PC-9 (cell line): ENCODE results near the gene EPB41L4B. TPM values are rescaled to one million over a fixed set of nuclear protein-coding genes. Genes with fewer than 3 reads are reported as not detected.

Experiments used
- BruUV-seq: library from RNA; stranded (reverse); fragments of 400-500 nt; replicated peaks from 2 replicates; lab custom pipeline; 2021; lab: Mats Ljungman, UMichigan
- CTCF ChIA-PET: fragments of 300-600 bp; sonication (Branson Sonifier 250); formaldehyde crosslinking; loops from one replicate; lab custom pipeline; 2022; ENCODE audit warnings: antibody characterized with exemption; lab: Charles Lee
- POLR2A ChIA-PET: fragments of 300-600 bp; sonication (Branson Sonifier 250); formaldehyde crosslinking; loops from one replicate; lab custom pipeline; 2022; ENCODE audit warnings: antibody characterized with exemption; ENCODE audit not compliant: unreplicated experiment; lab: Charles Lee
- DNase-seq, 2 experiments: peaks; one replicate each; pipeline versions ENCODE4 v3.0.0 to v3.0.0-alpha.2; 2015 to 2022; ENCODE audit warnings: mixed read lengths in 1 of 2
- H2AFZ ChIP-seq: fragments of 200-600 bp; sonication (generic); 2 replicates; pipeline ENCODE4 v1.8.1; 2017; ENCODE audit warnings: antibody characterized with exemption
- H3F3A ChIP-seq: fragments of 200-600 bp; sonication (generic); 2 replicates; pipeline ENCODE4 v1.8.1; 2017; ENCODE audit warnings: antibody characterized with exemption, mild to moderate bottlenecking, low read depth; ENCODE audit not compliant: insufficient read depth
- H3K27ac ChIP-seq: fragments of 200-600 bp; sonication (generic); 2 replicates; pipeline ENCODE4 v1.6.1; 2016; ENCODE audit warnings: mixed run types
- H3K27me3 ChIP-seq: fragments of 200-600 bp; sonication (generic); 2 replicates; pipeline ENCODE4 v1.6.1; 2016; ENCODE audit warnings: low read depth, mixed run types; ENCODE audit not compliant: insufficient read depth
- H3K36me3 ChIP-seq: fragments of 200-600 bp; sonication (generic); 2 replicates; pipeline ENCODE4 v1.6.1; 2016; ENCODE audit warnings: low read depth, mixed run types
- H3K4me1 ChIP-seq: fragments of 200-600 bp; sonication (generic); replicated peaks from 2 replicates; pipeline ENCODE4 v1.6.1; 2016; ENCODE audit warnings: mixed run types; ENCODE audit not compliant: insufficient read depth
- H3K4me2 ChIP-seq: fragments of 200-600 bp; sonication (generic); 2 replicates; pipeline ENCODE4 v1.6.1; 2017; ENCODE audit warnings: mixed run types
- H3K4me3 ChIP-seq: fragments of 200-600 bp; sonication (generic); 2 replicates; pipeline ENCODE4 v1.6.1; 2016; ENCODE audit warnings: mixed run types
- H3K79me2 ChIP-seq: fragments of 200-600 bp; sonication (generic); 2 replicates; pipeline ENCODE4 v1.6.1; 2017; ENCODE audit warnings: low read depth, mixed run types
- H3K9me2 ChIP-seq: fragments of 200-600 bp; sonication (generic); 2 replicates; pipeline ENCODE4 v1.8.1; 2017; ENCODE audit warnings: mild to moderate bottlenecking; ENCODE audit not compliant: insufficient read depth
- H3K9me3 ChIP-seq: fragments of 200-600 bp; sonication (generic); 2 replicates; pipeline ENCODE4 v1.8.1; 2016; ENCODE audit warnings: low read depth; ENCODE audit not compliant: insufficient read depth
- H4K20me1 ChIP-seq: fragments of 200-600 bp; sonication (generic); 2 replicates; pipeline ENCODE4 v1.8.1; 2017; ENCODE audit not compliant: insufficient read depth
- CTCF ChIP-seq: fragments of 200-600 bp; sonication (generic); conservative IDR thresholded peaks from 2 replicates; pipeline ENCODE4 v1.6.1; 2017; ENCODE audit warnings: mixed run types, antibody characterized with exemption, mild to moderate bottlenecking, moderate library complexity
- EZH2 ChIP-seq: fragments of 200-600 bp; sonication (generic); IDR thresholded peaks from 2 replicates; pipeline ENCODE4 v1.8.0; 2017; ENCODE audit warnings: antibody characterized with exemption, low read depth
- intact Hi-C: fragments of 100-400 bp; cut with micrococcal nuclease; formaldehyde crosslinking; loops from one replicate; pipeline ENCODE4 v1.10.0; 2022; ENCODE audit not compliant: unreplicated experiment
- total RNA-seq: library from RNA; stranded (reverse); gene quantifications from 2 replicates; pipeline ENCODE4 v1.2.3, GENCODE V29; 2021

The EPB41L4B gene
- total RNA-seq, 1 experiment from 2014 or later: 4.2 TPM

DNA sequence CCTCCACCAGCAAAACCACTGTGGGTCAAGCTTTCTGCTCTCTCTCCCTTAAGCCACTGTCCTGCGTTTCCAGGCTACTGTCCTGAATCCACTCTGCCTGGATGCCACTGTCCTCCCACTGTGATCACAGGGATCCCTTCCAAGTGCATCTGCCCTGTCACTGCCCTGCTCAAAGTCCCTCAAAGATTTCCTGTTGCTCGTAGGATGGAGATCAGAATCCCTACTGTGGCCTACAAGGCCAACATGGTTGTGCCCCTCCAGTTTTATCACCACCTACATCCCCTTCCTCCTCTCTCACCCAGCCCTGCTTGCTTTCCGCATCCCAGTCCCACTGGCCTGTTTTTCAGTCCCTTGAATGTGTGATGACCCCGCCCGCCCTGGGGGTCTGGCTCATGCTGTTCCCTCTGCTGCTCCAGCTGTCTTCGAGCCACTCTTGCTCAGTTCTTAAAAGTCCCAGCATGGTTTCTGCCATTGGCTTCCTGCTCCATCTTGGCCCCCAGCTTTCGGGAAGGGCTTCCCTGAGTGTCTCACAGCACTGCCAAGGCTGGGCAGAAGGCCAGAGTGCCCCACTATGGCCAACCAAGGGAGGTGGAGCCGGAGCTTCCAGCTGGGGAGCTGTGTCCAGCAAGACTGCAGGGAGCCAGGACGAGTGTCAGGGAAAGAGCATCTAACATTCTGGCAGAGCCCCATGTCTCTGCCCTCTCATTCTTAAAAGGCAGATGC, 140.9 kb downstream of the EPB41L4B start:
- Histone ChIP-seq H3K36me3 (no peaks in the 10 kb centered on the region), H3K79me2 (no peaks in the 10 kb centered on the region), H3K27ac (no peak overlapping the region), H3K27me3 (no peaks in the 10 kb centered on the region), H4K20me1 (no peaks in the 10 kb centered on the region), H2AFZ (no peak overlapping the region), H3K4me3 (no peak overlapping the region), H3K4me2 (no peak overlapping the region), H3K9me2 (0 out of 2 replicates have a peak, but pooled peaks cover 4% of the 10 kb centered on the region), H3F3A (no peaks in the 10 kb centered on the region), H3K9me3 (no peaks in the 10 kb centered on the region), H3K4me1 (no peaks in the 10 kb centered on the region)
- no TSS peak for BruUV-seq
- intact Hi-C loops: loop anchor here (5.0 kb wide), 2 partner anchors 137 to 222 kb away; no protein-coding TSS in a partner anchor
- CTCF ChIA-PET: no interaction called here
- TF ChIP-seq EZH2: no peak
- TF ChIP-seq CTCF: no peak
- DNase-seq: no peak
- POLR2A ChIA-PET: no interaction called here

- intact Hi-C loops: no loop called here
- H3K79me2 ChIP-seq: no peaks in the 10 kb centered on the region
- H3K9me2 ChIP-seq: 0 out of 2 replicates have a peak, but pooled peaks cover 4% of the 10 kb centered on the region
- no peaks in the 10 kb centered on the region for H3K27me3 ChIP-seq
- ChIA-PET CTCF (no interaction called here), POLR2A (no interaction called here)
- H3K36me3 ChIP-seq: no peaks in the 10 kb centered on the region
- H4K20me1 ChIP-seq: no peaks in the 10 kb centered on the region
- no peak overlapping the region for H3K4me3 ChIP-seq
- no peak for DNase-seq
- BruUV-seq: no TSS peak
- H3K4me1 ChIP-seq: no peaks in the 10 kb centered on the region
- no peak overlapping the region for H2AFZ ChIP-seq
- no peak overlapping the region for H3K27ac ChIP-seq
- no peaks in the 10 kb centered on the region; the same call in 1 of the 2 replicates for H3F3A ChIP-seq
- no peaks in the 10 kb centered on the region for H3K9me3 ChIP-seq
- H3K4me2 ChIP-seq: no peak overlapping the region
- no peak for TF ChIP-seq CTCF
- TF ChIP-seq EZH2: no peak
Observed at GRCh38 chr9:109176963-109177362, 143.9 kb downstream of the EPB41L4B start.

- Histone ChIP-seq H3K27me3 (no peaks in the 10 kb centered on the region), H3K9me3 (no peaks in the 10 kb centered on the region), H4K20me1 (no peaks in the 10 kb centered on the region), H3K79me2 (no peaks in the 10 kb centered on the region), H2AFZ (no peak overlapping the region), H3K4me3 (no peak overlapping the region), H3K9me2 (0 out of 2 replicates have a peak, but pooled peaks cover 4% of the 10 kb centered on the region), H3K27ac (no peak overlapping the region), H3K4me2 (no peak overlapping the region), H3K36me3 (no peaks in the 10 kb centered on the region), H3K4me1 (no peaks in the 10 kb centered on the region), H3F3A (no peaks in the 10 kb centered on the region; the same call in 1 of the 2 replicates)
- BruUV-seq: no TSS peak
- intact Hi-C loops: no loop called here
- POLR2A ChIA-PET: no interaction called here
- no peak for DNase-seq
- TF ChIP-seq CTCF (no peak), EZH2 (no peak)
- CTCF ChIA-PET: no interaction called here
Observed at GRCh38 chr9:109176386-109176785, 144.5 kb downstream of the EPB41L4B start.
